Caco-2 (cell line): ENCODE data around the gene MRPL50. TPM values are rescaled to one million over a fixed set of nuclear protein-coding genes. Genes with fewer than 3 reads are reported as not detected.

ENCODE experiments used
- BruUV-seq: library from RNA; stranded (reverse); fragments of 400-500 nt; replicated peaks from 2 replicates; lab custom pipeline; 2021; lab: Mats Ljungman, UMichigan
- CTCF ChIA-PET: fragments of 300-600 bp; sonication (Branson Sonifier 250); formaldehyde crosslinking; loops from one replicate; lab custom pipeline; 2022; ENCODE audit warnings: antibody characterized with exemption; lab: Charles Lee
- POLR2A ChIA-PET: fragments of 300-600 bp; sonication (Branson Sonifier 250); formaldehyde crosslinking; loops from one replicate; lab custom pipeline; 2022; ENCODE audit warnings: antibody characterized with exemption; lab: Charles Lee
- DNase-seq, 2 experiments: peaks; one replicate each; pipeline versions ENCODE4 v3.0.0 to v3.0.0-alpha.2; 2020 to 2022
- H3K27me3 ChIP-seq: replicated peaks from 2 replicates; pipeline ENCODE4 v1.6.0; 2011; ENCODE audit warnings: low read length; ENCODE audit not compliant: control insufficient read depth, insufficient read depth
- H3K36me3 ChIP-seq: 2 replicates; pipeline ENCODE4 v1.5.1; 2011; ENCODE audit warnings: low read length; ENCODE audit not compliant: control insufficient read depth, insufficient read depth
- H3K4me1 ChIP-seq: fragments of 250-450 bp; sonication (Bioruptor Pico); 2 replicates; pipeline ENCODE4 v1.5.1; 2020; ENCODE audit warnings: mild to moderate bottlenecking
- H3K4me3 ChIP-seq: 2 replicates; pipeline ENCODE4 v1.5.1; 2011; ENCODE audit warnings: low read depth, mild to moderate bottlenecking, control low read depth, low read length
- H3K9me3 ChIP-seq: fragments of 250-450 bp; sonication (Bioruptor Pico); 2 replicates; pipeline ENCODE4 v1.5.1; 2020; ENCODE audit warnings: mild to moderate bottlenecking, moderate library complexity
- H3K27ac Mint-ChIP-seq: one replicate; pipeline ENCODE4 v1.8.0; 2022; ENCODE audit warnings: mixed read lengths; ENCODE audit not compliant: unreplicated experiment
- H3K27me3 Mint-ChIP-seq: one replicate; pipeline ENCODE4 v1.8.0; 2022; ENCODE audit warnings: mixed read lengths; ENCODE audit not compliant: insufficient read depth, unreplicated experiment
- H3K36me3 Mint-ChIP-seq: one replicate; pipeline ENCODE4 v1.8.0; 2022; ENCODE audit warnings: mild to moderate bottlenecking, mixed read lengths; ENCODE audit not compliant: insufficient read depth, unreplicated experiment
- H3K4me1 Mint-ChIP-seq: one replicate; pipeline ENCODE4 v1.8.0; 2022; ENCODE audit warnings: low read depth, mixed read lengths; ENCODE audit not compliant: unreplicated experiment
- H3K4me3 Mint-ChIP-seq: one replicate; pipeline ENCODE4 v1.8.0; 2022; ENCODE audit warnings: mild to moderate bottlenecking, moderate library complexity, mixed read lengths; ENCODE audit not compliant: unreplicated experiment
- H3K9me3 Mint-ChIP-seq: one replicate; pipeline ENCODE4 v1.8.0; 2022; ENCODE audit warnings: mixed read lengths; ENCODE audit not compliant: unreplicated experiment
- intact Hi-C: fragments of 100-400 bp; cut with micrococcal nuclease; formaldehyde crosslinking; loops from one replicate; pipeline ENCODE4 v1.10.0; 2022; ENCODE audit not compliant: unreplicated experiment
- total RNA-seq: library from RNA; stranded (reverse); gene quantifications from 2 replicates; pipeline ENCODE4 v1.2.3, GENCODE V29; 2022
- TF ChIP-seq, protein P1 (sequence below), 2 experiments: fragments of 200-600 bp in 1 of 2; IDR thresholded peaks; 1 replicate in 1 of 2; 2 replicates in 1 of 2; pipeline versions ENCODE4 v1.5.1 to v1.8.0; 2011 to 2022; ENCODE audit warnings: antibody characterized with exemption in 1 of 2, control low read depth in 1 of 2, inconsistent platforms in 1 of 2, low read depth in 1 of 2, low read length in 1 of 2, mild to moderate bottlenecking in 1 of 2, moderate library complexity in 1 of 2; ENCODE audit not compliant: insufficient read depth in 1 of 2, severe bottlenecking in 1 of 2, unreplicated experiment in 1 of 2

MRPL50 gene
- total RNA-seq, 1 experiment from 2014 or later = 15.6 TPM

DNA sequence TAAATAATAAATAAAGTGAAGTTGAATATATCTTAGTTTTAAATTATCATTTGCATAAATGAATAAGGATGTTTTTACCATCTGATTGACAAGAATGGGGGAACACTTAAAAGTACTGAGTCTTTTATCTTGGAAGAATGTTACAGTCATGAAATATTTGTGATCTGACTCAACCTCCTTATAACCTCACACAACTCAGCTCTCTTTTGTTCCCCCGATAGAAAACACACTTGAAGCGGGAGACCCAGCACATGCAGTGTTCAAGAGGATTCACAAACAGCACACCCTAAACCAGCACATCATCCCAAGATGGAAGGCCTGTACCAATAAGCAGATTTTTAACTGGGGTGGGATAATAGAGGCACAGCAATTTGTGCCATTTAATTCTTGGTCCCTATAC, 29.1 kb downstream of the MRPL50 start:
- no peak overlapping the region for H3K27ac Mint-ChIP-seq
- H3K4me3 Mint-ChIP-seq = no peak overlapping the region
- ChIA-PET POLR2A (no interaction called here), CTCF (no interaction called here)
- Histone ChIP-seq H3K4me3 (no peak overlapping the region), H3K36me3 (no peaks in the 10 kb centered on the region), H3K27me3 (no peaks in the 10 kb centered on the region), H3K4me1 (peaks cover 41% of the 10 kb centered on the region), H3K9me3 (no peaks in the 10 kb centered on the region)
- DNase-seq = no peak
- no peaks in the 10 kb centered on the region for H3K9me3 Mint-ChIP-seq
- peaks cover 22% of the 10 kb centered on the region for H3K4me1 Mint-ChIP-seq
- H3K27me3 Mint-ChIP-seq = no peaks in the 10 kb centered on the region
- TF ChIP-seq, protein P1, sequence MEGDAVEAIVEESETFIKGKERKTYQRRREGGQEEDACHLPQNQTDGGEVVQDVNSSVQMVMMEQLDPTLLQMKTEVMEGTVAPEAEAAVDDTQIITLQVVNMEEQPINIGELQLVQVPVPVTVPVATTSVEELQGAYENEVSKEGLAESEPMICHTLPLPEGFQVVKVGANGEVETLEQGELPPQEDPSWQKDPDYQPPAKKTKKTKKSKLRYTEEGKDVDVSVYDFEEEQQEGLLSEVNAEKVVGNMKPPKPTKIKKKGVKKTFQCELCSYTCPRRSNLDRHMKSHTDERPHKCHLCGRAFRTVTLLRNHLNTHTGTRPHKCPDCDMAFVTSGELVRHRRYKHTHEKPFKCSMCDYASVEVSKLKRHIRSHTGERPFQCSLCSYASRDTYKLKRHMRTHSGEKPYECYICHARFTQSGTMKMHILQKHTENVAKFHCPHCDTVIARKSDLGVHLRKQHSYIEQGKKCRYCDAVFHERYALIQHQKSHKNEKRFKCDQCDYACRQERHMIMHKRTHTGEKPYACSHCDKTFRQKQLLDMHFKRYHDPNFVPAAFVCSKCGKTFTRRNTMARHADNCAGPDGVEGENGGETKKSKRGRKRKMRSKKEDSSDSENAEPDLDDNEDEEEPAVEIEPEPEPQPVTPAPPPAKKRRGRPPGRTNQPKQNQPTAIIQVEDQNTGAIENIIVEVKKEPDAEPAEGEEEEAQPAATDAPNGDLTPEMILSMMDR (IDR thresholded peaks at IDR 0.05; ENCODE audit: insufficient read depth in 1 of 2, low read depth in 1 of 2, low read length in 1 of 2, severe bottlenecking in 1 of 2, unreplicated experiment in 1 of 2) = no peak
- BruUV-seq = no TSS peak
- no peaks in the 10 kb centered on the region for H3K36me3 Mint-ChIP-seq
- intact Hi-C loops = no loop called here

DNA sequence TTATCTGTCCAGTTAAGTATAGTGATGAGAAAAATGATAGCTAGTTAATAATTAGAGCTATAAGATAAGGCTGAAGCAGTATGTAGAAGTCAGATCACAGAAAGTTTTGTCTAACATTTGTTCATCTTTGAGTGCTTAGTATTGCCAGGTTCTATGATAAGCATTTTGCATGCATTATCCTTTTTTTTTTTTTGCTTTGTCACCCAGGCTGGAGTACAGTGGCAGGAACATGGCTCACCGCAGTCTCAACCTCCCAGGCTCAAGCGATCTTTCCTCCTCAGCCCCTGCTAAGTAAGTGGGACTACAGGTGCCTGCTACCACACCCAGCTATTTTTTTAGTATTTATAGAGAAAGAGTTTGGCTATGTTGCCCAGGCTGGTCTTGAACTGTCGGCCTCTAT, 31.1 kb downstream of the MRPL50 start:
- no TSS peak for BruUV-seq
- TF ChIP-seq, protein P1 (IDR thresholded peaks at IDR 0.05; ENCODE audit: insufficient read depth in 1 of 2, low read depth in 1 of 2, low read length in 1 of 2, severe bottlenecking in 1 of 2, unreplicated experiment in 1 of 2) = no peak
- ChIA-PET CTCF (interaction anchor here (1.0 kb wide), 1 partner anchor 21 kb away, joined by 7 read pairs; no protein-coding TSS in a partner anchor), POLR2A (no interaction called here)
- no peaks in the 10 kb centered on the region for H3K36me3 Mint-ChIP-seq
- Histone ChIP-seq H3K4me1 (peaks cover 41% of the 10 kb centered on the region), H3K27me3 (no peaks in the 10 kb centered on the region), H3K9me3 (no peaks in the 10 kb centered on the region), H3K36me3 (no peaks in the 10 kb centered on the region), H3K4me3 (no peak overlapping the region)
- no peak for DNase-seq
- intact Hi-C loops = no loop called here
- H3K27ac Mint-ChIP-seq = peak overlapping the region; percentile 15
- no peaks in the 10 kb centered on the region for H3K9me3 Mint-ChIP-seq
- no peaks in the 10 kb centered on the region for H3K27me3 Mint-ChIP-seq
- no peak overlapping the region for H3K4me3 Mint-ChIP-seq
- peaks cover 22% of the 10 kb centered on the region for H3K4me1 Mint-ChIP-seq

DNA sequence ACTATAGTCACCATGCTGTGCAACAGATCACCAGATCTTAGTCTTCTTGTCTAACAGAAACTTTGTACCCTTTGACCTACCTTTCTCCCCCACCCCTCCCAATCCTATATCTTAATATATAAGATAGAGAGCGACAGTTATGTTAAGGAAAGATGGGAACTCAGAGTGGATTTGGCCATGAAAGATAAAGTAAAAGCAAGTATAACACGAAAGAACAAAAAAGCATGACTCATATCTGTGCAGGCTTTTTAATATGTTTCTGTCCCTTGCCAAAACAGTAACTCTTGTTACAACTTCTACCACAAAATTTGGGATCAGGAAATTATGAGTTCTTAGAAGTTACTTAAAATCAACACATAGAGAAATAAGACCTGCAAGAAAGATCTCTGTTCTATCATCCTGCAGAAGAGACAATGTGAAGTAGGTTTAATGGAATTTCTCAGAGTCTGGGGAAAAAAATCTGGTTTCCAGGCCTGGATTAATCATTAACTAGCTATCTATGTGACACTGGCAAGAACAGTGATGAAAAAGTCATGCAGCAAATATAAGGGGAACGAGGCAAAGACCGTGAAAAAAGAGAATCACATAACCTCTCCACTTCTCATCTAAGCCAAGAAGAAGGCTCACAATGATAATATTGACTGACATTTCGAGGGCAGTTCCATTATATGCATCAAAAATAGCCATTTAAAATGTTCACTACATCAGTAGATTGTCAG, 32.2 kb downstream of the MRPL50 start:
- no peaks in the 10 kb centered on the region for H3K36me3 Mint-ChIP-seq
- POLR2A ChIA-PET = no interaction called here
- intact Hi-C loops = loop anchor here (1.0 kb wide), 3 partner anchors 12 to 42 kb away; partner anchors contain the start of genes MRPL50 and ZNF189

More for the DNA sequence above, 32.2 kb downstream of the MRPL50 start:
- Histone ChIP-seq H3K36me3 (no peaks in the 10 kb centered on the region), H3K27me3 (no peaks in the 10 kb centered on the region), H3K9me3 (no peaks in the 10 kb centered on the region), H3K4me3 (peak overlapping the region; percentile 18; the same call in 1 of the 2 replicates), H3K4me1 (peaks cover 41% of the 10 kb centered on the region)
- Mint-ChIP-seq H3K27me3 (no peaks in the 10 kb centered on the region), H3K4me1 (peaks cover 22% of the 10 kb centered on the region), H3K9me3 (no peaks in the 10 kb centered on the region), H3K4me3 (peak overlapping the region; percentile 67), H3K27ac (peak overlapping the region; percentile 30)
- TF ChIP-seq, protein P1 (IDR thresholded peaks at IDR 0.05; ENCODE audit: insufficient read depth in 1 of 2, low read depth in 1 of 2, low read length in 1 of 2, severe bottlenecking in 1 of 2, unreplicated experiment in 1 of 2) = no peak
- peak in 1 of 2 experiments; percentile 56 for DNase-seq
- no TSS peak for BruUV-seq
- CTCF ChIA-PET = interaction anchor here (1.0 kb wide), 1 partner anchor 201 kb away, joined by 3 read pairs; no protein-coding TSS in a partner anchor
